Calu3 (cell line): ENCODE measurements around the gene PCDH12. TPM values are rescaled to one million over a fixed set of nuclear protein-coding genes. Genes with fewer than 3 reads are reported as not detected.

Experiments
- BruUV-seq: library from RNA; stranded (reverse); fragments of 400-500 nt; replicated peaks from 2 replicates; lab custom pipeline; 2021; lab: Mats Ljungman, UMichigan
- CTCF ChIA-PET: fragments of 300-600 bp; sonication (Branson Sonifier 250); formaldehyde crosslinking; loops from one replicate; lab custom pipeline; 2022; ENCODE audit warnings: antibody characterized with exemption; lab: Charles Lee
- DNase-seq: peaks from one replicate; pipeline ENCODE4 v3.0.0; 2022
- H3K27ac Mint-ChIP-seq: one replicate; pipeline ENCODE4 v1.8.0; 2022; ENCODE audit warnings: mixed read lengths; ENCODE audit not compliant: unreplicated experiment
- H3K27me3 Mint-ChIP-seq: one replicate; pipeline ENCODE4 v1.8.0; 2022; ENCODE audit warnings: mixed read lengths; ENCODE audit not compliant: unreplicated experiment
- H3K36me3 Mint-ChIP-seq: one replicate; pipeline ENCODE4 v1.8.0; 2022; ENCODE audit warnings: mild to moderate bottlenecking, moderate library complexity, mixed read lengths; ENCODE audit not compliant: insufficient read depth, unreplicated experiment
- H3K4me1 Mint-ChIP-seq: one replicate; pipeline ENCODE4 v1.8.0; 2022; ENCODE audit warnings: mild to moderate bottlenecking, low read depth, mixed read lengths; ENCODE audit not compliant: unreplicated experiment
- H3K4me3 Mint-ChIP-seq: one replicate; pipeline ENCODE4 v1.8.0; 2022; ENCODE audit warnings: mild to moderate bottlenecking, low read depth, moderate library complexity, mixed read lengths; ENCODE audit not compliant: unreplicated experiment
- H3K9me3 Mint-ChIP-seq: one replicate; pipeline ENCODE4 v1.8.0; 2022; ENCODE audit warnings: low read depth, mixed read lengths; ENCODE audit not compliant: unreplicated experiment
- CTCF ChIP-seq: fragments of 200-600 bp; IDR thresholded peaks from one replicate; pipeline ENCODE4 v1.8.0; 2022; ENCODE audit warnings: antibody characterized with exemption; ENCODE audit not compliant: unreplicated experiment
- intact Hi-C: fragments of 100-400 bp; cut with micrococcal nuclease; formaldehyde crosslinking; loops from one replicate; pipeline ENCODE4 v1.10.0; 2022; ENCODE audit not compliant: unreplicated experiment
- total RNA-seq: library from RNA; stranded (reverse); gene quantifications from 2 replicates; pipeline ENCODE4 v1.2.3, GENCODE V29; 2022

The PCDH12 gene
- total RNA-seq, 1 experiment from 2014 or later, result not detected

GRCh38 chr5:141915881-141916336 is 42.1 kb downstream of the PCDH12 start:
- peaks cover 50% of the 10 kb centered on the region for H3K27me3 Mint-ChIP-seq
- H3K27ac Mint-ChIP-seq, result no peak overlapping the region
- no peaks in the 10 kb centered on the region for H3K9me3 Mint-ChIP-seq
- no peak for TF ChIP-seq CTCF
- BruUV-seq, result no TSS peak
- H3K4me1 Mint-ChIP-seq, result no peaks in the 10 kb centered on the region
- CTCF ChIA-PET, result interaction anchor here (0.6 to 1.2 kb wide), 4 partner anchors 8 to 137 kb away, joined by 3 to 4 read pairs (median 3); partner anchors contain the start of gene DELE1
- no peak for DNase-seq
- no peaks in the 10 kb centered on the region for H3K36me3 Mint-ChIP-seq
- intact Hi-C loops, result no loop called here
- no peak overlapping the region for H3K4me3 Mint-ChIP-seq

- H3K9me3 Mint-ChIP-seq, result no peaks in the 10 kb centered on the region
- intact Hi-C loops, result no loop called here
- no peak for TF ChIP-seq CTCF
- no peak overlapping the region for H3K4me3 Mint-ChIP-seq
- BruUV-seq, result no TSS peak
- H3K27ac Mint-ChIP-seq, result no peak overlapping the region
- no peak for DNase-seq
- peaks cover 50% of the 10 kb centered on the region for H3K27me3 Mint-ChIP-seq
- H3K36me3 Mint-ChIP-seq, result no peaks in the 10 kb centered on the region
- H3K4me1 Mint-ChIP-seq, result no peaks in the 10 kb centered on the region
- CTCF ChIA-PET, result interaction anchor here (0.6 to 1.1 kb wide), 3 partner anchors 9 to 223 kb away, joined by 3 to 7 read pairs (median 4); partner anchors contain the start of gene DELE1
These were observed 43.2 kb downstream of the PCDH12 start for GRCh38 chr5:141914797-141915196.

GRCh38 chr5:141914199-141914743 is 43.7 kb downstream of the PCDH12 start:
- BruUV-seq, result no TSS peak
- peak; percentile 54 for DNase-seq
- Mint-ChIP-seq H3K9me3 (no peaks in the 10 kb centered on the region), H3K27ac (no peak overlapping the region), H3K4me3 (no peak overlapping the region), H3K27me3 (peaks cover 50% of the 10 kb centered on the region), H3K4me1 (no peaks in the 10 kb centered on the region), H3K36me3 (no peaks in the 10 kb centered on the region)
- peak; percentile 31 for TF ChIP-seq CTCF
- intact Hi-C loops, result no loop called here
- CTCF ChIA-PET, result interaction anchor here (0.6 to 1.1 kb wide), 4 partner anchors 33 to 222 kb away, joined by 3 to 7 read pairs (median 4); no protein-coding TSS in a partner anchor

- no peaks in the 10 kb centered on the region for H3K4me1 Mint-ChIP-seq
- no peaks in the 10 kb centered on the region for H3K9me3 Mint-ChIP-seq
- BruUV-seq, result no TSS peak
- H3K27ac Mint-ChIP-seq, result no peak overlapping the region
- no peak for TF ChIP-seq CTCF
- DNase-seq, result no peak
- no peak overlapping the region for H3K4me3 Mint-ChIP-seq
- no peaks in the 10 kb centered on the region for H3K36me3 Mint-ChIP-seq
- peaks cover 50% of the 10 kb centered on the region for H3K27me3 Mint-ChIP-seq
- intact Hi-C loops, result no loop called here
- CTCF ChIA-PET, result interaction anchor here (0.8 to 1.1 kb wide), 4 partner anchors 10 to 222 kb away, joined by 3 to 5 read pairs (median 3); partner anchors contain the start of gene DELE1
These were observed 44.3 kb downstream of the PCDH12 start for GRCh38 chr5:141913560-141914198.
